ENCODE measurements around the gene SMYD2. TPM values are rescaled to one million over a fixed set of nuclear protein-coding genes. Genes with fewer than 3 reads are reported as not detected.

Gene SMYD2
- total and polyA plus RNA-seq, 2 donors (not counting 3 experiments of a cell fraction or from before 2014, with no cell fraction given), result 8.0 to 20.9 TPM

DNA sequence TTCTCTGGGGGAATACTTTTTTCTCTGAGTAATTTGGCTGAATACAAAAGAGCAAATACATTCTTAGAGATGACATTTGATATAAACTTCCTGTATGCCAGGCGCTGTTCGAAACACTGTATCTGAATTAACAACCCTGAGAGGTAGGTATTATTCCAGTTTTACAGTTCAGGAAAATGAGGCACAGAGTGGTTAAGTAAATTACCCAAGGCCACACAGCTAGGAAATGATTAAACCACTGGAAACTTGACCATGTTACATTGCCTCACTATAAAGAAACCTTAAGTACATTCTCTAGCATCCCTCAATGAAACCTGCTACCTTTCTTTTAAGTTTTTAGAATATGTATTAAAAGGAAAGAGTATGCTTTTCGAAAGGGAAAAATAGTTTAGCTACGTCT lies 54.6 kb downstream of the SMYD2 start:
- Histone ChIP-seq H3K79me2 (ENCODE audit: control insufficient read depth, insufficient read depth, low read length) (no peaks in the 10 kb centered on the region), H3K27me3 (ENCODE audit: control insufficient read depth in 2 of 2, insufficient read depth in 2 of 2, low read length in 2 of 2) (no peaks in the 10 kb centered on the region), H3K4me3 (replicated peaks in 1 of 3; ENCODE audit: insufficient read depth in 1 of 3, low read depth in 1 of 3, low read length in 3 of 3) (no peak overlapping the region), H3K9me1 (replicated peaks; ENCODE audit: control insufficient read depth, extremely low read depth, insufficient read depth, low read length) (no peaks in the 10 kb centered on the region), H3K4me2 (ENCODE audit: insufficient read depth, low read length) (no peak overlapping the region), H3K27ac (ENCODE audit: insufficient read depth, low read depth, low read length) (no peak overlapping the region), H4K20me1 (replicated peaks; ENCODE audit: control insufficient read depth, extremely low read depth, insufficient read depth, low read length) (no peaks in the 10 kb centered on the region), H3K4me1 (ENCODE audit: control insufficient read depth, extremely low read depth, insufficient read depth, low read length) (no peaks in the 10 kb centered on the region), H3K36me3 (ENCODE audit: control insufficient read depth in 2 of 2, extremely low read depth in 1 of 2, insufficient read depth in 2 of 2, low read length in 2 of 2) (no peaks in the 10 kb centered on the region), H2AFZ (ENCODE audit: low read depth, low read length) (no peak overlapping the region), H3K9me3 (replicated peaks; ENCODE audit: control insufficient read depth, insufficient read depth, low read length) (no peaks in the 10 kb centered on the region), H3K9ac (replicated peaks; ENCODE audit: extremely low read depth, insufficient read depth, low read length) (no peak overlapping the region)
- FAIRE-seq (no peak), DNase-seq (ENCODE audit: low read depth, low spot score) (no peak)
- dilution Hi-C loops (cut with MboI; ENCODE audit: extremely low pct_ligation_motif_present, low sequenced_read_pairs) (loop anchor here (25.0 kb wide), 1 partner anchor 252 kb away; no protein-coding TSS in a partner anchor), intact Hi-C loops (cut with micrococcal nuclease) (no loop called here)
- TF ChIP-seq, protein P1, sequence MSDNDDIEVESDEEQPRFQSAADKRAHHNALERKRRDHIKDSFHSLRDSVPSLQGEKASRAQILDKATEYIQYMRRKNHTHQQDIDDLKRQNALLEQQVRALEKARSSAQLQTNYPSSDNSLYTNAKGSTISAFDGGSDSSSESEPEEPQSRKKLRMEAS (IDR thresholded peaks at IDR 0.05; ENCODE audit: insufficient read depth, insufficient read length), result no peak
- TF ChIP-seq MYC (IDR thresholded peaks at IDR 0.05; ENCODE audit: low read depth, low read length) (no peak), POLR2A (IDR thresholded peaks at IDR 0.05; ENCODE audit: low read depth, low read length) (no peak), POLR2AphosphoS5 (IDR thresholded peaks at IDR 0.05; ENCODE audit: insufficient read depth, low read depth, low read length) (no peak), JUN (IDR thresholded peaks at IDR 0.05; ENCODE audit: borderline replicate concordance, insufficient read depth, insufficient read length, low read depth) (no peak), EZH2 (IDR thresholded peaks at IDR 0.05; ENCODE audit: borderline replicate concordance, low read depth, low read length, severe bottlenecking) (no peak), GATA2 (IDR thresholded peaks at IDR 0.05; ENCODE audit: insufficient read depth, insufficient read length, low read depth, low read length) (no peak)
- TF ChIP-seq, protein P2, sequence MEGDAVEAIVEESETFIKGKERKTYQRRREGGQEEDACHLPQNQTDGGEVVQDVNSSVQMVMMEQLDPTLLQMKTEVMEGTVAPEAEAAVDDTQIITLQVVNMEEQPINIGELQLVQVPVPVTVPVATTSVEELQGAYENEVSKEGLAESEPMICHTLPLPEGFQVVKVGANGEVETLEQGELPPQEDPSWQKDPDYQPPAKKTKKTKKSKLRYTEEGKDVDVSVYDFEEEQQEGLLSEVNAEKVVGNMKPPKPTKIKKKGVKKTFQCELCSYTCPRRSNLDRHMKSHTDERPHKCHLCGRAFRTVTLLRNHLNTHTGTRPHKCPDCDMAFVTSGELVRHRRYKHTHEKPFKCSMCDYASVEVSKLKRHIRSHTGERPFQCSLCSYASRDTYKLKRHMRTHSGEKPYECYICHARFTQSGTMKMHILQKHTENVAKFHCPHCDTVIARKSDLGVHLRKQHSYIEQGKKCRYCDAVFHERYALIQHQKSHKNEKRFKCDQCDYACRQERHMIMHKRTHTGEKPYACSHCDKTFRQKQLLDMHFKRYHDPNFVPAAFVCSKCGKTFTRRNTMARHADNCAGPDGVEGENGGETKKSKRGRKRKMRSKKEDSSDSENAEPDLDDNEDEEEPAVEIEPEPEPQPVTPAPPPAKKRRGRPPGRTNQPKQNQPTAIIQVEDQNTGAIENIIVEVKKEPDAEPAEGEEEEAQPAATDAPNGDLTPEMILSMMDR (IDR thresholded peaks at IDR 0.05; ENCODE audit: extremely low read depth in 1 of 2, insufficient read depth in 1 of 2, low read depth in 1 of 2, low read length in 2 of 2), result no peak
- ChIA-PET POLR2A (no interaction called here), CTCF (interaction anchor here (1.0 to 9.4 kb wide), 8 partner anchors 8 to 291 kb away, joined by 3 to 359 read pairs (median 4); no protein-coding TSS in a partner anchor)
- no TSS peak for BruUV-seq (replicated peaks)
